ENCODE measurements around the gene IKZF4. TPM values are rescaled to one million over a fixed set of nuclear protein-coding genes. Genes with fewer than 3 reads are reported as not detected.

IKZF4 gene
- total and polyA plus RNA-seq, 10 of the 15 experiments (the other 5 are each of a cell fraction or from before 2014, with no cell fraction given): 0.74 to 5.5 (median 1.1) TPM

DNA sequence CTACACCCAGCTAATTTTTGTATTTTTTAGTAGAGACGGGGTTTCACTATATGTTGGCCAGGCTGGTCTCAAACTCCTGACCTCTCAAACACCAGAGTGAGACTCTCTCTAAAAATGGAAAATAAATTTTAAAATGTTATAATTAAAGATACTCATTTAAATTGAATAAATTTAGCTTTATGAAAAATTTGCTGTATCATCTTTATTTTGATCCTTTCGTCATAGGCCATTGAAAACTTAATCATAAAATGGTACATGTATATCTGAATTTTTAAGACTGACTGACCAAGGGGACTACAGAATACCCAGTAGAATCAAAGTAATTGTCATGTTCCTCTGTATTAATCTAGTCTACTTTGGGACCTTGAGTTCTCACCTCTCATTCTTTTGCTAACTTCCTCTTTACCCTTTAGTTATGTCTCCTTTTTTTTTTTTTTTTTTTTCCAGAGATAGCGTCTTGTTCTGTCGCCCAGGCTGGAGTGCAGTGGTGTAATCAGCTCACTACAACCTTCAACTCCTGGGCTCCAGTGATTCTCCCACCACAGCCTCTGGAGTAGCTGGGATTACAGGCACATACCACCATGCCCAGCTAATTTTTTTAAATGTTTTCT is 37.5 kb upstream of the IKZF4 start:
- ATAC-seq (peak; percentile 57), DNase-seq (ENCODE audit: low read depth, low spot score) (no peak), FAIRE-seq (no peak)
- 99% methylated on average over 3 of the region's 4 CpGs for WGBS (ENCODE audit: insufficient coverage, insufficient replicate concordance, low lambda C conversion rate, missing lambda C conversion rate)
- TF ChIP-seq, protein P1, sequence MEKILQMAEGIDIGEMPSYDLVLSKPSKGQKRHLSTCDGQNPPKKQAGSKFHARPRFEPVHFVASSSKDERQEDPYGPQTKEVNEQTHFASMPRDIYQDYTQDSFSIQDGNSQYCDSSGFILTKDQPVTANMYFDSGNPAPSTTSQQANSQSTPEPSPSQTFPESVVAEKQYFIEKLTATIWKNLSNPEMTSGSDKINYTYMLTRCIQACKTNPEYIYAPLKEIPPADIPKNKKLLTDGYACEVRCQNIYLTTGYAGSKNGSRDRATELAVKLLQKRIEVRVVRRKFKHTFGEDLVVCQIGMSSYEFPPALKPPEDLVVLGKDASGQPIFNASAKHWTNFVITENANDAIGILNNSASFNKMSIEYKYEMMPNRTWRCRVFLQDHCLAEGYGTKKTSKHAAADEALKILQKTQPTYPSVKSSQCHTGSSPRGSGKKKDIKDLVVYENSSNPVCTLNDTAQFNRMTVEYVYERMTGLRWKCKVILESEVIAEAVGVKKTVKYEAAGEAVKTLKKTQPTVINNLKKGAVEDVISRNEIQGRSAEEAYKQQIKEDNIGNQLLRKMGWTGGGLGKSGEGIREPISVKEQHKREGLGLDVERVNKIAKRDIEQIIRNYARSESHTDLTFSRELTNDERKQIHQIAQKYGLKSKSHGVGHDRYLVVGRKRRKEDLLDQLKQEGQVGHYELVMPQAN (conservative IDR thresholded peaks at IDR 0.05): no peak
- TF ChIP-seq, protein P2, sequence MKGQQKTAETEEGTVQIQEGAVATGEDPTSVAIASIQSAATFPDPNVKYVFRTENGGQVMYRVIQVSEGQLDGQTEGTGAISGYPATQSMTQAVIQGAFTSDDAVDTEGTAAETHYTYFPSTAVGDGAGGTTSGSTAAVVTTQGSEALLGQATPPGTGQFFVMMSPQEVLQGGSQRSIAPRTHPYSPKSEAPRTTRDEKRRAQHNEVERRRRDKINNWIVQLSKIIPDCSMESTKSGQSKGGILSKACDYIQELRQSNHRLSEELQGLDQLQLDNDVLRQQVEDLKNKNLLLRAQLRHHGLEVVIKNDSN (IDR thresholded peaks at IDR 0.05; ENCODE audit: borderline replicate concordance, extremely low read length, insufficient read depth, low read depth, low read length): no peak
- TF ChIP-seq ZNF384 (IDR thresholded peaks at IDR 0.05; ENCODE audit: borderline replicate concordance, low read depth, low read length) (peak; percentile 47; the same call in 1 of the 2 replicates), POLR2A (IDR thresholded peaks at IDR 0.05; ENCODE audit: low read depth, low read length) (no peak), FOS (IDR thresholded peaks at IDR 0.05; ENCODE audit: borderline replicate concordance, extremely low read depth, insufficient read length) (no peak)
- in situ Hi-C loops (cut with MboI): no loop called here
- Histone ChIP-seq H3K9me3 (replicated peaks; ENCODE audit: control insufficient read depth, insufficient read depth, low read length) (no peaks in the 10 kb centered on the region), H3K27ac (ENCODE audit: control insufficient read depth, insufficient read depth) (peak overlapping the region; percentile 38; the same call in 1 of the 2 replicates), H4K20me1 (ENCODE audit: control insufficient read depth, insufficient read depth) (no peaks in the 10 kb centered on the region), H3K4me3 (no peak overlapping the region), H3K9ac (ENCODE audit: control insufficient read depth, insufficient read depth, low read length) (no peak overlapping the region), H3K36me3 (ENCODE audit: control insufficient read depth in 2 of 2, insufficient read depth in 2 of 2, low read length in 1 of 2) (peaks cover 0 to 14% of the 10 kb centered on the region in 2 experiments; a peak in 3 of 4 replicates), H3K4me1 (ENCODE audit: control insufficient read depth, insufficient read depth, low read length) (peaks cover 16% of the 10 kb centered on the region), H3K27me3 (replicated peaks in 1 of 2; ENCODE audit: control insufficient read depth in 2 of 2, insufficient read depth in 2 of 2, low read length in 1 of 2) (no peaks in the 10 kb centered on the region), H3K4me2 (ENCODE audit: control insufficient read depth, insufficient read depth) (no peak overlapping the region), H3K79me2 (ENCODE audit: control insufficient read depth, insufficient read depth, low read length) (peaks cover 2% of the 10 kb centered on the region), H2AFZ (ENCODE audit: control insufficient read depth, low read depth, low read length) (no peak overlapping the region)
- ChIA-PET SMC1A (ENCODE audit: uncharacterized antibody, unreplicated experiment) (interaction anchor here (0.7 to 3.0 kb wide), 14 partner anchors 9 to 254 kb away, joined by 3 to 37 read pairs (median 5); partner anchors contain the start of genes RAB5B and SUOX), RAD21 (ENCODE audit: unreplicated experiment) (interaction anchor here (0.6 to 6.4 kb wide), 9 partner anchors 9 to 245 kb away, joined by 3 to 56 read pairs (median 6); partner anchors contain the start of genes RAB5B and SUOX), POLR2A (interaction anchor here (0.6 to 5.6 kb wide), 11 partner anchors 9 to 645 kb away, joined by 3 to 85 read pairs (median 5); partner anchors contain the start of genes DGKA, PYM1, RAB5B and SUOX), CTCF (interaction anchor here (0.6 to 4.2 kb wide), 12 partner anchors 8 to 1206 kb away, joined by 3 to 45 read pairs (median 6); partner anchors contain the start of genes RAB5B and SUOX)
- intact Hi-C loops (cut with micrococcal nuclease; ENCODE audit: unreplicated experiment): no loop called here
- no TSS peak for BruUV-seq (replicated peaks)

Data from GM12878 (cell line).